SU-DHL-6 (cell line): ENCODE data around the gene MRPS33.

ENCODE experiments used
- EZH2phosphoT487 ChIP-seq: fragments of 200-600 bp; sonication (generic), shearing (Covaris generic); conservative IDR thresholded peaks from 2 replicates; pipeline ENCODE4 v1.6.1; 2018; ENCODE audit warnings: mild to moderate bottlenecking, antibody characterized with exemption, low read length, moderate library complexity, mixed read lengths
- TF ChIP-seq, protein P1 (sequence below): fragments of 200-600 bp; sonication (generic); IDR thresholded peaks from one replicate; pipeline ENCODE4 v1.5.1; 2017; ENCODE audit warnings: antibody characterized with exemption, mild to moderate bottlenecking, low read length, moderate library complexity; ENCODE audit not compliant: insufficient read depth, poor library complexity, severe bottlenecking

DNA sequence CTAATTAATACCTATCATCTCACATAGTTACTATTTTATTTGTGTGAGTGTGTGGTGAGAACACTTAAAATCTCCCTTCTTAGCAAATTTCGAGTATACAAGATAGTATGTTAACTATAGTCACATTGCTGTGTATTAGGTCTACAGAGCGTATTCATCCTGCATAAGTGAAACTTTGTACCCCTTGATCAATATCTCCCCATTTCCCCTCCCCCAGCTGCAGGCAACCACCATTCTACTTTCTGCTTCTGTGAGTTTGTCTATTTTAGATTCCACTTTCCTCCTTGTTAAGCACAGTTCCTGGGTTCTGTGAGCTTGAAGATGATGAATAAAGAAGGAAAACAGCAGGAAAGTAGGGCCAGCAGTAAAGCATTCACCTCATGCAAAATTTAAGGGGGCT, 42.4 kb downstream of the MRPS33 start:
- TF ChIP-seq, protein P1, sequence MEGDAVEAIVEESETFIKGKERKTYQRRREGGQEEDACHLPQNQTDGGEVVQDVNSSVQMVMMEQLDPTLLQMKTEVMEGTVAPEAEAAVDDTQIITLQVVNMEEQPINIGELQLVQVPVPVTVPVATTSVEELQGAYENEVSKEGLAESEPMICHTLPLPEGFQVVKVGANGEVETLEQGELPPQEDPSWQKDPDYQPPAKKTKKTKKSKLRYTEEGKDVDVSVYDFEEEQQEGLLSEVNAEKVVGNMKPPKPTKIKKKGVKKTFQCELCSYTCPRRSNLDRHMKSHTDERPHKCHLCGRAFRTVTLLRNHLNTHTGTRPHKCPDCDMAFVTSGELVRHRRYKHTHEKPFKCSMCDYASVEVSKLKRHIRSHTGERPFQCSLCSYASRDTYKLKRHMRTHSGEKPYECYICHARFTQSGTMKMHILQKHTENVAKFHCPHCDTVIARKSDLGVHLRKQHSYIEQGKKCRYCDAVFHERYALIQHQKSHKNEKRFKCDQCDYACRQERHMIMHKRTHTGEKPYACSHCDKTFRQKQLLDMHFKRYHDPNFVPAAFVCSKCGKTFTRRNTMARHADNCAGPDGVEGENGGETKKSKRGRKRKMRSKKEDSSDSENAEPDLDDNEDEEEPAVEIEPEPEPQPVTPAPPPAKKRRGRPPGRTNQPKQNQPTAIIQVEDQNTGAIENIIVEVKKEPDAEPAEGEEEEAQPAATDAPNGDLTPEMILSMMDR, result no peak
- TF ChIP-seq EZH2phosphoT487, result no peak
